Progenitor cell of endocrine pancreas (in vitro differentiated cells): Measurements from ENCODE around the gene RNF31. TPM values are rescaled to one million over a fixed set of nuclear protein-coding genes. Genes with fewer than 3 reads are reported as not detected.

Source experiments
- DNase-seq: peaks from one replicate; pipeline ENCODE4 v3.0.0; 2021; ENCODE audit warnings: low spot score; ENCODE audit not compliant: unreplicated experiment
- H3K27ac Mint-ChIP-seq: 2 replicates; pipeline ENCODE4 v1.8.0; 2021; ENCODE audit warnings: mild to moderate bottlenecking, moderate library complexity, mixed read lengths
- H3K27me3 Mint-ChIP-seq: 2 replicates; pipeline ENCODE4 v1.8.0; 2021; ENCODE audit warnings: mixed read lengths
- H3K36me3 Mint-ChIP-seq: 2 replicates; pipeline ENCODE4 v1.8.0; 2022; ENCODE audit warnings: mixed read lengths; ENCODE audit not compliant: insufficient read depth
- H3K4me1 Mint-ChIP-seq: 2 replicates; pipeline ENCODE4 v1.8.0; 2021; ENCODE audit warnings: low read depth, mixed read lengths
- H3K4me3 Mint-ChIP-seq: 2 replicates; pipeline ENCODE4 v1.8.0; 2021; ENCODE audit warnings: low read depth, mild to moderate bottlenecking, moderate library complexity, mixed read lengths
- H3K9me3 Mint-ChIP-seq: 2 replicates; pipeline ENCODE4 v1.8.0; 2021; ENCODE audit warnings: low read depth, mixed read lengths
- total RNA-seq: library from RNA; stranded (reverse); gene quantifications from 2 replicates; pipeline ENCODE4 v1.2.1, GENCODE V29; 2021
- TF ChIP-seq, protein P1 (sequence below): fragments of 200-600 bp; sonication (generic); IDR thresholded peaks from one replicate; pipeline ENCODE4 v1.5.0; 2021; ENCODE audit warnings: antibody characterized with exemption, mild to moderate bottlenecking; ENCODE audit not compliant: unreplicated experiment

RNF31 gene
- total RNA-seq, 1 donor from 2014 or later = 104 TPM

DNA sequence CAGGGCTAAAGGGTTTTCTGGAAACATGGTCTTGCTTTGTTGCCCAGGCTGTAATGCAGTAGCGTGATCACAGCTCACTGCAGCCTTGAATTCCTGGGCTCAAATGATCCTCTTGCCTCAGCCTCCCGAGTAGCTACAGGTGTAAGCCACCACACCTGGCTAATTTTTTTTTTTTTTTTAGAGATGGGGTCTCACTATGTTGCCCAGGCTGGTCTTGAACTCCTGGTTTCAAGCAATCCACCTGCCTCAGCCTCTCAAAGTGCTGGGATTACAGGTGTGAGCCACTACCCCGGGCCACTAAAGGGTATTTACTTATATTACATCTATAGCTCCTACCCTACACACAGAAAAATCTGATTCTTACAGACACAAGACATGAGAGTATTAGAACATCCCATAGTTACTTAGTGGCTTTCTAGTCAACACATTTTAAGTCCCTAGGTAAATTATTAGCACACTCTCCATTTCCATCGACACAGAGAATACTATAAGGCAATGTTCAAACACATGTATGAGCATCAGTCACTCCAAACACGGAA is 38.9 kb upstream of the RNF31 start:
- H3K4me1 Mint-ChIP-seq = peaks cover 1% of the 10 kb centered on the region
- H3K9me3 Mint-ChIP-seq = peaks cover 8% of the 10 kb centered on the region
- no peaks in the 10 kb centered on the region for H3K27me3 Mint-ChIP-seq
- peaks cover 15% of the 10 kb centered on the region for H3K36me3 Mint-ChIP-seq
- TF ChIP-seq, protein P1, sequence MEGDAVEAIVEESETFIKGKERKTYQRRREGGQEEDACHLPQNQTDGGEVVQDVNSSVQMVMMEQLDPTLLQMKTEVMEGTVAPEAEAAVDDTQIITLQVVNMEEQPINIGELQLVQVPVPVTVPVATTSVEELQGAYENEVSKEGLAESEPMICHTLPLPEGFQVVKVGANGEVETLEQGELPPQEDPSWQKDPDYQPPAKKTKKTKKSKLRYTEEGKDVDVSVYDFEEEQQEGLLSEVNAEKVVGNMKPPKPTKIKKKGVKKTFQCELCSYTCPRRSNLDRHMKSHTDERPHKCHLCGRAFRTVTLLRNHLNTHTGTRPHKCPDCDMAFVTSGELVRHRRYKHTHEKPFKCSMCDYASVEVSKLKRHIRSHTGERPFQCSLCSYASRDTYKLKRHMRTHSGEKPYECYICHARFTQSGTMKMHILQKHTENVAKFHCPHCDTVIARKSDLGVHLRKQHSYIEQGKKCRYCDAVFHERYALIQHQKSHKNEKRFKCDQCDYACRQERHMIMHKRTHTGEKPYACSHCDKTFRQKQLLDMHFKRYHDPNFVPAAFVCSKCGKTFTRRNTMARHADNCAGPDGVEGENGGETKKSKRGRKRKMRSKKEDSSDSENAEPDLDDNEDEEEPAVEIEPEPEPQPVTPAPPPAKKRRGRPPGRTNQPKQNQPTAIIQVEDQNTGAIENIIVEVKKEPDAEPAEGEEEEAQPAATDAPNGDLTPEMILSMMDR = no peak
- H3K27ac Mint-ChIP-seq = no peak overlapping the region
- H3K4me3 Mint-ChIP-seq = no peak overlapping the region
- DNase-seq = no peak

DNA sequence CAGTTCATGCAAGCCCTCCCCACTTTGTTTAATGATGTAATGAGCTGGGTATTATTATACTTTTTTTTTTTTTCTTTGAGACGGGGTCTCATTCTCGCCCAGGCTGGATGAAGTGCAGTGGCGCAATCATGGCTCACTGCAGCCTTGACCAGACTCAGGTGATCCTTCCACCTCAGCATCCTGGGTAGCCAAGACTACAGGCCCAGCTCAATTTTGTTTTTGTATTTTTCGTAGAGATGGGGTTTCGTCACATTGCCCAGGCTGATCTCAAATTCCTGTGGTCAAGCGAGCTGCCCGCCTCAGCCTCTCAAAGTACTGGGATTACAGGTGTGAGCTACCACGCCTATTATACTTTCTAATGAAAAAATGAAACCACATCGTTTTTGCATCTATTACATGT is 37.2 kb upstream of the RNF31 start:
- TF ChIP-seq, protein P1 = no peak
- Mint-ChIP-seq H3K27ac (no peak overlapping the region), H3K9me3 (peaks cover 2% of the 10 kb centered on the region), H3K27me3 (no peaks in the 10 kb centered on the region), H3K4me3 (no peak overlapping the region), H3K36me3 (peaks cover 2% of the 10 kb centered on the region), H3K4me1 (peaks cover 1% of the 10 kb centered on the region)
- no peak for DNase-seq

DNA sequence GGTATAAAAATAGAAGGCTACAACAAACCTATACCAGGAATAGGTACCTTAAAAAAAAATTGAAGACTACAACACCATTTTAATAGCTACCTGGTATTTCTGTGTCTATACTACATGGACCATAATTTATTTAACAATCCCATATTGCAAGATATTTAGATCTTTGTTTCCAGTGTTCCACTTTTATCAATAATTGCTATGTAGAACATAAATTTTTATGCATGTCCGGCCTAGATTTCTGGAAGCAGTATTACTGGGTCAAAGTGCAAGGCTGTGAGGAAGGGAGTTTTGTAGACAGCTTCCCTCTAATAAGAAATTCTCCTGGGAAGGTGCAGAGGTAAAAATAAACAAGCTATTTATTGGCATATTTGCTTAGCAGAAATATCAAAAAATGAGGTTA is 36.8 kb upstream of the RNF31 start:
- H3K9me3 Mint-ChIP-seq = no peaks in the 10 kb centered on the region
- no peaks in the 10 kb centered on the region for H3K27me3 Mint-ChIP-seq
- DNase-seq = no peak
- H3K4me3 Mint-ChIP-seq = no peak overlapping the region
- TF ChIP-seq, protein P1 = no peak
- no peaks in the 10 kb centered on the region for H3K36me3 Mint-ChIP-seq
- H3K4me1 Mint-ChIP-seq = peaks cover 5% of the 10 kb centered on the region
- H3K27ac Mint-ChIP-seq = no peak overlapping the region

DNA sequence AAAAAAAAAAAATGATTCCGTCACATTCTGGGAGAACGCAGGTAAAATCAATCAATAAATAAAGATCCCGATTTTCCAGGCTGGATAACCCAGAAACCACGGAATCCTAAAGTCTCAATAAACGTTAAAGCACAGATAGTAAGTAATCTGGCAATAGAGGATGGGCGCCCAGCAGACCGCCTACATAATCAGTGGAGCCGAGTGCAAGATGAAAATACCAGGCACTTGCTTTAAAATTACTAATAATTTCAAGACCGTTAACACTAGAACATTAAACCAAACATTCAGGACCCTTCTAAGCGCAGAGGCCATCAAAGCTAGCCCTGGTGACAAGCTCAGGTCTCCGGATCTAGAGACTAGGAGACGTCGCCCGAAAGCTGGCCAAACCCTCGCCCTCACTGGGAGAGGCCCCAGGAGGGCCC is 33.9 kb upstream of the RNF31 start:
- H3K27me3 Mint-ChIP-seq = no peaks in the 10 kb centered on the region
- peaks cover 4% of the 10 kb centered on the region for H3K36me3 Mint-ChIP-seq
- TF ChIP-seq, protein P1 = no peak
- H3K9me3 Mint-ChIP-seq = no peaks in the 10 kb centered on the region
- peak overlapping the region; percentile 89 for H3K4me3 Mint-ChIP-seq
- H3K4me1 Mint-ChIP-seq = peaks cover 18% of the 10 kb centered on the region
- DNase-seq = no peak
- H3K27ac Mint-ChIP-seq = peak overlapping the region; percentile 99

DNA sequence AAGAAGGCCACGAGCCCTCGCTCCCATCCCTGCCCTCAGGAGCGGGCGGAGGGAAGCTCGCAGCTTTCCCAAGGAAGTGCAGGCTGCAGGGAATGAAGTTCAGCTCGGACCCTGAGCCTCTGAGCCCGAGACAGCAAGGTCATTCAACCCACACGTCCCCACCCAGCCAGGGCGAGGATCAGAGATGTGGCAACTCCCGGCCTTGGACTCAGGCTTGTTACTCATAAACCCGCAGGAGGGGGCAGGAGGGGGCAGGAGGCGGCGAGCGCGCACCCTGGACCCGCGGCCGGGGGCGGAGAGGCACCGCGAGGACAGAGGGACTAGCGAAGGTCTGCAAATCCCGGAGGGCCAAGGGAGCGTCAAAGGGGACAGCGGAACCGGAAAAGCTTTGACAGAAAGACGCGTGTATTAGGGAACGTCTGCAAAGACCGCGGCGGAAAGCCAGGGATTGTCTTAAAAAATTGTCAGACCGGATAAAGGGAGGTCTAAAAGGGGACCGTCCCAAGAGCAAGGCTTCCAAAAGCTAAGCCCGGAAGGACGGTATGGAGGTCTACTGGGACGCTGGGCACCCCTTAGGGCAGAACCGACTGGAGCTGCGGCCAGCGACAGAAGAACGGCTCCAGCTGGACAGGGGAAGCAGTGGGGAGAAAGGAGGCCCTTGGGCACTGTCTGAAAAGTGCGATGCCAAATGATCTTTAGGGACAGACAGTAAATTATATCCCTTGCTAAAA is 33.3 kb upstream of the RNF31 start:
- H3K27me3 Mint-ChIP-seq = no peaks in the 10 kb centered on the region

More for the DNA sequence above, 33.3 kb upstream of the RNF31 start:
- Mint-ChIP-seq H3K4me3 (peak overlapping the region; percentile 89), H3K36me3 (peaks cover 9% of the 10 kb centered on the region), H3K4me1 (peaks cover 18% of the 10 kb centered on the region), H3K27ac (peak overlapping the region; percentile 99), H3K9me3 (no peaks in the 10 kb centered on the region)
- TF ChIP-seq, protein P1 = no peak
- peak; percentile 68 for DNase-seq
